Stimulated activated CD4-positive, alpha-beta T cell treated with anti-CD3 and anti-CD28 coated beads, Interleukin-12 subunit alpha, Interleukin-12 subunit beta, amount 100 ng/mL, for 48 hours (primary cell): ENCODE data around the gene SCYGR5.
"Not testable (repeated sequence)": the region's sequence is repeated elsewhere in the genome, so short reads cannot be mapped to it uniquely, and the experiment has no call there.

ENCODE experiments used
- DNase-seq, 3 donors: peaks; one replicate each; pipeline ENCODE4 v3.0.0-alpha.2; 2020; ENCODE audit warnings: low read depth in 2 of 3, low spot score in 1 of 3

The SCYGR5 gene

GRCh38 chr2:227666631-227667170 lies at the start of gene SCYGR5:
TSS of gene SCYGR5 (plus strand) at chr2:227666804. CDS start at chr2:227666804, 0 bp downstream.
- not testable (repeated sequence) for DNase-seq

GRCh38 chr2:227617316-227618230 lies 49.0 kb upstream of the SCYGR5 start, which contains the start of gene SCYGR4:
TSS of gene SCYGR4 (plus strand) at chr2:227617498. CDS start at chr2:227617498, 0 bp downstream.
- no peak for DNase-seq

- no peak for DNase-seq
Observed at GRCh38 chr2:227623226-227623625, 43.4 kb upstream of the SCYGR5 start.

- DNase-seq: no peak
Observed at GRCh38 chr2:227625420-227625819, 41.2 kb upstream of the SCYGR5 start.

- no peak for DNase-seq
Observed at GRCh38 chr2:227626580-227627151, 39.9 kb upstream of the SCYGR5 start.

- DNase-seq: no peak
Observed at GRCh38 chr2:227627769-227628168, 38.8 kb upstream of the SCYGR5 start.

GRCh38 chr2:227629435-227629834 lies 37.2 kb upstream of the SCYGR5 start:
- DNase-seq: no peak

GRCh38 chr2:227630322-227630721 lies 36.3 kb upstream of the SCYGR5 start:
- DNase-seq: no peak

GRCh38 chr2:227632827-227633226 lies 33.8 kb upstream of the SCYGR5 start:
- DNase-seq: no peak

- no peak for DNase-seq
Observed at GRCh38 chr2:227634201-227634600, 32.4 kb upstream of the SCYGR5 start.

- no peak for DNase-seq
Observed at GRCh38 chr2:227642656-227643055, 23.9 kb upstream of the SCYGR5 start.

GRCh38 chr2:227643990-227644551 lies 22.5 kb upstream of the SCYGR5 start:
- no peak for DNase-seq

GRCh38 chr2:227653419-227653818 lies 13.2 kb upstream of the SCYGR5 start:
- no peak for DNase-seq

- DNase-seq: no peak
Observed at GRCh38 chr2:227654426-227654825, 12.2 kb upstream of the SCYGR5 start.

- DNase-seq: no peak
Observed at GRCh38 chr2:227655454-227655853, 11.2 kb upstream of the SCYGR5 start.

GRCh38 chr2:227657199-227657845 lies 9.3 kb upstream of the SCYGR5 start:
- no peak for DNase-seq

- DNase-seq: no peak
Observed at GRCh38 chr2:227661025-227661649, 5.5 kb upstream of the SCYGR5 start.

- no peak for DNase-seq
Observed at GRCh38 chr2:227661827-227662226, 4.8 kb upstream of the SCYGR5 start.

- DNase-seq: no peak
Observed at GRCh38 chr2:227665189-227665940, 1.2 kb upstream of the SCYGR5 start.
